Breast epithelium (tissue), 3 donors: ENCODE data around the gene PPP2CA.

Experiments used
- POLR2A ChIP-seq: fragments of 450-650 bp; IDR thresholded peaks from one replicate; pipeline ENCODE4 v1.6.1; 2016; ENCODE audit warnings: antibody characterized with exemption, mild to moderate bottlenecking, moderate library complexity
- POLR2AphosphoS5 ChIP-seq, 3 donors: sonication (generic); formaldehyde crosslinking; IDR thresholded peaks; one replicate each; pipeline ENCODE4 v1.6.1; 2017; ENCODE audit warnings: antibody characterized with exemption in 3 of 3
- TF ChIP-seq, protein P1 (sequence below), 3 donors: fragments of 450-650 bp; IDR thresholded peaks; one replicate each; pipeline ENCODE4 v1.5.1; 2016 to 2017; ENCODE audit warnings: antibody characterized with exemption in 3 of 3, mild to moderate bottlenecking in 3 of 3, moderate library complexity in 3 of 3

DNA sequence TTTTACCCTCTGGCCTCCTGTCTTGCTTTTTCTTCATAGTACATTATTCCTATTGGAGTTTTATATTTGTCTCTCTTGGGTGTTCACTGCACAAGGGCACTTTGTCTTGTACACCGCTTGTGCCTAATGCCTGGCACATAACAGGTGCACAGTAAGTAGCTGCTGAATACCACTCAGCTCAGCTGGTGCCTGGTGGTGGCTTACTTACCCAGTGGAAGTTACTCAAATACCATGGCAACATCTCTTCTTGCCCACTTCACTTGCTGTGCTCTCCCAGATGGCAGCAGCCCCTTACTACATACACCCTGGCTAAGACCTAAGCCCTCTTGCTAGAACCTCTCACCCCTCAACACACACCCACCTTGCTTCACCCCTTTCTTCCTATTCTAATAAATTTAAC, 37.8 kb downstream of the PPP2CA start:
- TF ChIP-seq, protein P1, sequence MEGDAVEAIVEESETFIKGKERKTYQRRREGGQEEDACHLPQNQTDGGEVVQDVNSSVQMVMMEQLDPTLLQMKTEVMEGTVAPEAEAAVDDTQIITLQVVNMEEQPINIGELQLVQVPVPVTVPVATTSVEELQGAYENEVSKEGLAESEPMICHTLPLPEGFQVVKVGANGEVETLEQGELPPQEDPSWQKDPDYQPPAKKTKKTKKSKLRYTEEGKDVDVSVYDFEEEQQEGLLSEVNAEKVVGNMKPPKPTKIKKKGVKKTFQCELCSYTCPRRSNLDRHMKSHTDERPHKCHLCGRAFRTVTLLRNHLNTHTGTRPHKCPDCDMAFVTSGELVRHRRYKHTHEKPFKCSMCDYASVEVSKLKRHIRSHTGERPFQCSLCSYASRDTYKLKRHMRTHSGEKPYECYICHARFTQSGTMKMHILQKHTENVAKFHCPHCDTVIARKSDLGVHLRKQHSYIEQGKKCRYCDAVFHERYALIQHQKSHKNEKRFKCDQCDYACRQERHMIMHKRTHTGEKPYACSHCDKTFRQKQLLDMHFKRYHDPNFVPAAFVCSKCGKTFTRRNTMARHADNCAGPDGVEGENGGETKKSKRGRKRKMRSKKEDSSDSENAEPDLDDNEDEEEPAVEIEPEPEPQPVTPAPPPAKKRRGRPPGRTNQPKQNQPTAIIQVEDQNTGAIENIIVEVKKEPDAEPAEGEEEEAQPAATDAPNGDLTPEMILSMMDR (IDR thresholded peaks at IDR 0.05) = no peak
- TF ChIP-seq POLR2A (no peak), POLR2AphosphoS5 (IDR thresholded peaks at IDR 0.05) (no peak)
